Effector memory CD4-positive, alpha-beta T cell (primary cell): Measurements from ENCODE around the gene CDK5RAP2.

Source experiments
- DNase-seq, 3 donors: peaks; one replicate each; pipeline ENCODE4 v3.0.0-alpha.2; 2020
- H3K27ac ChIP-seq: 2 replicates; pipeline ENCODE4 v1.7.0; 2013; ENCODE audit warnings: mild to moderate bottlenecking, low read length, moderate library complexity; ENCODE audit not compliant: insufficient read depth, poor library complexity, severe bottlenecking
- H3K27me3 ChIP-seq: replicated peaks from 2 replicates; pipeline ENCODE4 v1.7.0; 2013; ENCODE audit warnings: mild to moderate bottlenecking, low read length; ENCODE audit not compliant: insufficient read depth, control insufficient read depth, poor library complexity, severe bottlenecking
- H3K36me3 ChIP-seq: 2 replicates; pipeline ENCODE4 v1.7.0; 2013; ENCODE audit warnings: mild to moderate bottlenecking, low read length, moderate library complexity; ENCODE audit not compliant: control insufficient read depth, insufficient read depth
- H3K4me1 ChIP-seq: 2 replicates; pipeline ENCODE4 v1.7.0; 2013; ENCODE audit warnings: low read length, mild to moderate bottlenecking; ENCODE audit not compliant: control insufficient read depth, insufficient read depth, poor library complexity, severe bottlenecking
- H3K4me3 ChIP-seq: 2 replicates; pipeline ENCODE4 v1.7.0; 2013; ENCODE audit warnings: low read length, low read depth, mild to moderate bottlenecking; ENCODE audit not compliant: insufficient read depth, poor library complexity, severe bottlenecking
- H3K9me3 ChIP-seq: 2 replicates; pipeline ENCODE4 v1.7.0; 2013; ENCODE audit warnings: mild to moderate bottlenecking, low read length, moderate library complexity; ENCODE audit not compliant: control insufficient read depth

The CDK5RAP2 gene

DNA sequence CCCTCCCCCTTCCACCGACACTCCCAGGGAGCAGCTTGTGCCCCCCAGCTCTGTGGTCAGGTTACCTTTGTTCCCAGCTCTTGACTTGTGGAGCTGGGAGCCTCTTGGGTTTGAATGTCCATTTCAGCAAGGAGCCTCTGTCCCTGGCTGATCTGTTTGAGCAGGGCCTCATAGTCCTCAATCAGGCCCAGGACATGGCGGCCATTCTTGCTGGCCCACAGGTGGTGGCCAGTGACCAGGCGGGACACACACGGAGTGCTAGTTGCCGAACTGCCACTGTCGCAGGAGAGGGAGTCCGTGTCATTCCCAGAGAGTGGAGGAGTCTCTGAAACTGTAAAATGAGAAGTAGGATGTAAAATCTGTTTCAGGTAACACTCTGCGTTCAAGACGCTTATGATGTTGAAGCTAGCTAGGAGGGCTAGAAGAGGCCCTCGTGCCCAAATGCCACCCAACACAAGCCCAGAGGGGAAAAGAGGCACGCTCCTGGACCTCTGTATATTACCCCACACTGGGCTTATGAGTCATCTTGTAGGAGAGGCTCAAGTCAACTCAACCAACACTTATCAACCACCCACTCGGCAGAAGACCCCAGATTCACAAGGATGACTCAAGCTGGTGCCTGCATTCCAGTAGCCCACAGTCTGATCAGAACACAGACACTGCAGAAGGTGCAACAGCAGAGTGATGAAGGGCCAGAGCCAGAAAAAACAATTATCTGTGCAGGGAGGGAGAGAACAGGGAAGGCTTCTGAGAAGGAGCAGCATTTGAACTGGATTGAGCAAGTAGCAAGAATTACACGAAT lies 177.0 kb downstream of the CDK5RAP2 start:
- Histone ChIP-seq H3K27ac (no peak overlapping the region), H3K9me3 (no peaks in the 10 kb centered on the region), H3K27me3 (no peaks in the 10 kb centered on the region), H3K4me1 (no peaks in the 10 kb centered on the region), H3K36me3 (peaks cover 66% of the 10 kb centered on the region), H3K4me3 (no peak overlapping the region)
- DNase-seq: no peak

DNA sequence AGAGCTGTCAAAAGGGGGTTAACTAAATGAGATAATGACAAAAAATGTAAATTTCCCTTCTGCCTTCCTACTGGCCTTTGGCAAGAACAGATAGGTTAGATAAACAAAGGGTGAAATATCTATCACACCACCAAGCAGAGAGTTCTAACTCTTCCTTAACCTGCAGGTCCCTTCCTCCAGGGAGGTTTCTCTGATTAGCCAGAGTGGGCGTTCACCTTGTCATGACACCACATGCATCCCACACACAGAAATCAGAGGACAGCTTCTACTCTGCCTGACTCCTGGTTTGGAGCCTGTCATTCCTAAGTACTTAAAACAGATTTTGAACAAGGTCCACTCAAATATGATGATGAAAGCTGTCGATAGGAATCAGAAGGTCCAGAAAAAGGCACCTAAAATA lies 180.0 kb downstream of the CDK5RAP2 start:
- Histone ChIP-seq H3K27ac (no peak overlapping the region), H3K4me1 (no peaks in the 10 kb centered on the region), H3K27me3 (no peaks in the 10 kb centered on the region), H3K4me3 (no peak overlapping the region), H3K9me3 (no peaks in the 10 kb centered on the region), H3K36me3 (peaks cover 58% of the 10 kb centered on the region)
- DNase-seq: no peak

DNA sequence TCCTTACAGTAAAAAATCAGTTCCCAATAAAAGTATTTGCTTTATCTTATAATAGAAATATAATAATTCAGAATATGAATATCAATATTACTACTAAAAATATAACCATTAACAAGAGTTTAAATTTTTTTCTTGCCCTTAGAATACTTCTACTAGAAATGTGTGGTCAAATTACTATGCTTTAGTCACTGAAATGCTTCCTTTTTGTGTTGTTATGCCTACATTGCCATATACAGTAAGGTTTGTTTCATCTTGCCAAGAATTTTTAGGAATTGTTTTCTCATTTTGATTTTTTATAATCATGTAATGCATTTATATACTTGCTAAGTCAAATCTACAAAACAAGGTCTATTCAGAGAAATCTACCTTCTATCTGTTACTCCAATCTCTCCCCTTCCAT lies 181.7 kb downstream of the CDK5RAP2 start:
- DNase-seq: no peak
- Histone ChIP-seq H3K9me3 (no peaks in the 10 kb centered on the region), H3K4me1 (no peaks in the 10 kb centered on the region), H3K27me3 (no peaks in the 10 kb centered on the region), H3K4me3 (no peak overlapping the region), H3K27ac (no peak overlapping the region), H3K36me3 (peaks cover 63% of the 10 kb centered on the region)

DNA sequence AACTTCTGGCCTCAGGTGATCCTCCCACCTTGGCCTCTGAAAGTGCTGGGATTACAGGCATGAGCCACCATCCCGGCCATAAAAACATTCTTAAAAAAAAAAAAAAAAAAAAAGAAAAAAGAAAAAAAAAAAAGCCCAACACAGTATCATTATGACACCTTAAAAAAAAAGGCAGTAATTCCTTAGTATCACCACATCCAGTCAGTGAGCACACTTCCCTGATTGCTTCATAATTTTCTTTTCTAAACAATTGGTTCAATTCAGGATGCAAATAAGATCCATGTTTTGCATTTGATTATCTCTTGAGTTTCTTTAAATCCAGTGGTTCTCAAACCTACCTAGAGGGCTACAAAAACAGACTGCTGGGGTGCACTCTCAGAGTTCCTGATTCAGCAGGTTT lies 182.5 kb downstream of the CDK5RAP2 start:
- no peaks in the 10 kb centered on the region for H3K9me3 ChIP-seq
- H3K27ac ChIP-seq: no peak overlapping the region
- DNase-seq: no peak
- peaks cover 63% of the 10 kb centered on the region for H3K36me3 ChIP-seq
- no peak overlapping the region for H3K4me3 ChIP-seq
- no peaks in the 10 kb centered on the region for H3K4me1 ChIP-seq
- no peaks in the 10 kb centered on the region for H3K27me3 ChIP-seq

DNA sequence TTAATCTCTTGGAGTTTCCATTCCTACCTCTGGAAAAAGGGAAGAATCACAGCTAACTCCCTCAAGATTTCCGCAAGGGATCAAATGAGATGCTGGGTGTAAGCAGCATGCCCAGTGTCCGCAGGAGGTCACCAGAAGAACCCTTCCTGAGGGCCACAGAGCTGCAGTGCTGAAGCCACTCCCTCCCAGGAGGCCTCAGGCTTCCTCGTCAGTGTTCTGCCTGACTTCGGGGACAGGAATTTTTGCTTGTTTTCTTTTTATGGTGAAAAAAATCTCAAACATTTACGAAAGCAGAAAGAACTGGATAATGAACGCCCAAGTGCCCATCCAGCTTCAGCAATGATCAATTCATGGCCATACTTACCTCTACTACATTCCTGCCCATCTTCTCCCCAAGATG lies 183.0 kb downstream of the CDK5RAP2 start:
- no peaks in the 10 kb centered on the region for H3K9me3 ChIP-seq
- H3K27me3 ChIP-seq: no peaks in the 10 kb centered on the region
- H3K4me3 ChIP-seq: no peak overlapping the region
- no peaks in the 10 kb centered on the region for H3K4me1 ChIP-seq
- H3K36me3 ChIP-seq: peaks cover 65% of the 10 kb centered on the region
- DNase-seq: no peak
- no peak overlapping the region for H3K27ac ChIP-seq

DNA sequence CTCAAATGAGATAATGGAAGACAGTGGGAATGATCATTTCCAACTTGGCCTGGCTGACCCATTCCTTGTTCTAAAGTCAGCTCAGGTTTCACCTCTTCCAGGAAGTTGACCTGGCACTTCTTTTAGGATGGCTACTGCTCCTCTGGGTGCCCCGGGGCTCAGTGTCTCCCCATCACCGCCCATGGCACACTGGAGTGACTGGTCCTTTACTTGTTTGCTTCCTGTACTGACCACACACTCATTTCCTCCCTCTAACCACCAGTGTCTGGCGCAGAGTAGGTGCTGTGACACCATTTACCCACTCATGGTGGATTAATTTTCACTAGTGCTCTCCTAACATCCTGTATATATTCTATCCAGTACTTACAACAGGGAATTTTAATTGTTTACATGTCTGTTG lies 183.5 kb downstream of the CDK5RAP2 start:
- no peak overlapping the region for H3K27ac ChIP-seq
- no peaks in the 10 kb centered on the region for H3K4me1 ChIP-seq
- H3K9me3 ChIP-seq: no peaks in the 10 kb centered on the region
- no peak overlapping the region for H3K4me3 ChIP-seq
- DNase-seq: no peak
- no peaks in the 10 kb centered on the region for H3K27me3 ChIP-seq
- H3K36me3 ChIP-seq: peaks cover 70% of the 10 kb centered on the region

DNA sequence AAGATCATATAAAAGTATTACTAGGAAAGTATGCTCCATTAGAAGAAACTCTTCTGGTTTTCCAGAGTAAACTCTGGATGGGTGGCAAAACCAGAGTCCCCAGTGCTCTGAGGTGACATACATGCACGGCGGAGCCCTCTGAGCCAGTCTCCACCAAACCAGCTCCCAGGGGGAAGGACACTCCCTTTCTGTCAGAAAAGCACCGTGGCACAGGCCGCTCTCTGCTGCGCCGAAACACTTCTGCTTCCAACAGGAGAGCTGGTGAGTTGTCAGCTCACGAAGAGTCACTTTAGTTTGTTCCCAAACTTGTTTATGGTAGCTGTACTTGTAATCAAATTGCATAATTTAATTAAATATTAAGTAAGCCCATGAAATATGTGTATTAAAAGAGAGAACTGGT lies 184.6 kb downstream of the CDK5RAP2 start:
- Histone ChIP-seq H3K9me3 (no peaks in the 10 kb centered on the region), H3K4me3 (no peak overlapping the region), H3K4me1 (no peaks in the 10 kb centered on the region), H3K27ac (no peak overlapping the region), H3K36me3 (peaks cover 72% of the 10 kb centered on the region), H3K27me3 (no peaks in the 10 kb centered on the region)
- no peak for DNase-seq

DNA sequence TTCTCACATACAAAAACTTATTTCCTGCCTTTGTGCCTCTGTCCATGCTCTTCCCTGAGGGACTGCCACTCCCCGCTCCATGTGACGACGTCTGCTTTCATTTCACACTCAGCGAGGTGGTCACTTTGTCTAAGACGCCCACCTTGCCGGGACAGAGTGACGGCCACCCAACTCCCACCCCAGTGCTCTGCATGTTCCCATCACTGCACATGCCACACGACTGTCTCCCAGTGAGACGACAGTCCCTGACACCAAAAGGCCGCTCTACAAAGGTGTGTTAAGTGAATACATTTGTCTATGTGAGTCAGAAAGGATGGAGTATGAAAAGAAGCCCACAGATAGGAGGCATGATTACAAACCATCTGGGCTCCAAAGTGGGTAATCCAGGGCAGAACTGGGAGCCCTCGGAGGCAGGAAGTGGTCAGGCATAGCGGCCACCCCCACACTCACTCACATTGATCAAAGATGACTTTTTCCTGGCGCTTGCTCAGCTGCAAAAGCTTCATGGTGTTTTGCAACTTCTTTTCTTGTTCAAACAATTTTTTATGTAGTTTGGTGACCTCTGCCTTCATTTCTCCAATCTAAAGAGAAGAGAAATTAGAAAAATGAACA lies 185.8 kb downstream of the CDK5RAP2 start:
- no peaks in the 10 kb centered on the region for H3K27me3 ChIP-seq
- DNase-seq: no peak
- H3K27ac ChIP-seq: no peak overlapping the region
- no peaks in the 10 kb centered on the region for H3K4me1 ChIP-seq
- H3K4me3 ChIP-seq: no peak overlapping the region
- no peaks in the 10 kb centered on the region for H3K9me3 ChIP-seq
- peaks cover 71% of the 10 kb centered on the region for H3K36me3 ChIP-seq

DNA sequence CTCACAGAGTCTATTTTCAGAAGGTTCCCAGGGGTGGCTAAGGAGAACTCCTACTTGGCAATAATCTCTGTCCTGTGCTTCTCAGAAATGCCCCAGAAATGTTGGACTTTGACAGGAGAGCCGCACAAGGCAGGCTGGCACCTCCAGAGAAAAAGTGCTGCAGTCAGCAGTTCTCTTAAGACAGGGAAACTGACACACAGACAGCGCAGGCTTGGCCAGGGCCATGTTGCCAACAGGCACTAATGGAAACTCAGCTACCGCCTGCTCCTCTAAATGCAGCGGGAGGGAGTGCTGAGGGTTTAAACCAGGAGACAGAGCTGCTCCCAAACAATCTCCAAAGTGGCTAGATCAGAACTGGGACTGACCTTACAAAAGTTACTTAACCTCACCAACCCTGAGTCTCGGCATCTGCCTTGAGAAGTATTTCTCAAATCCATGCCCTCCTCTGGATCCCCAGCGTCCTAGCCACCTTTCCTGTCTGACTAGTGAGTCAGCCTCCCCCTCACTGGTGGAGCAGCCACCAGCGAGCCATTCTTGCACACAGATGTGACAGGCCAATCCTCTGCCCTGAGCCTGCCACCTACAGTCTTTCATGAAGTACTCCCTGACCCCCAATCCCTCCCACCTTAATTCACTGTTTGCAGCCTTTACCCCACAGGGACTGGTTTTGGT lies 186.4 kb downstream of the CDK5RAP2 start:
- H3K27me3 ChIP-seq: no peaks in the 10 kb centered on the region
- no peaks in the 10 kb centered on the region for H3K9me3 ChIP-seq
- H3K36me3 ChIP-seq: peaks cover 71% of the 10 kb centered on the region
- no peak overlapping the region for H3K4me3 ChIP-seq
- no peak for DNase-seq
- no peak overlapping the region for H3K27ac ChIP-seq
- no peaks in the 10 kb centered on the region for H3K4me1 ChIP-seq

DNA sequence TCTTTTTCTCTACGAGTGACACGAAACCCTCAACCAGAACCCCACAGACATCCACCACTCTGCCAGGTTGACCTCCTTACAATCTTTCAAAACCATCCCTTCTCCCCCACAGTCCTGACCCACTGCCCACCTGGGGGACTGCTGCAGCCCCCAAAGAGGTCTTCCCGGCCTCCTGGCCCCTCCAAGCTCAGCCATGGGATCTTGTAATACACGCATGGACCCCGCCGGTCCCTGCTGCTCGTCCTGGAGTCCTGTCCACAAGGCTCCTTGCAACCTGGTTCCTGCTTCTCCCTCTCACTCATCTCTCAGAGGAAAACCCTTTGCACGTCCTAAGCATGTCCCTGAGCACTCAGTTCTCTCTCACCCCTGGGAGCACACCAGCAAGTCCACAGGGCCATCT lies 187.3 kb downstream of the CDK5RAP2 start:
- DNase-seq: no peak
- Histone ChIP-seq H3K27me3 (no peaks in the 10 kb centered on the region), H3K9me3 (no peaks in the 10 kb centered on the region), H3K4me1 (no peaks in the 10 kb centered on the region), H3K4me3 (no peak overlapping the region), H3K36me3 (peaks cover 72% of the 10 kb centered on the region), H3K27ac (no peak overlapping the region)
